Endothelial cell of umbilical vein (primary cell): ENCODE data around the gene ATP9B.

Experiments used
- EZH2 ChIP-seq: IDR thresholded peaks from 2 replicates; pipeline ENCODE4 v1.6.1; 2012; ENCODE audit warnings: borderline replicate concordance, low read depth, mild to moderate bottlenecking, moderate library complexity, low read length, inconsistent platforms; ENCODE audit not compliant: severe bottlenecking
- FOS ChIP-seq: IDR thresholded peaks from 2 replicates; pipeline ENCODE4 v1.6.1; 2011; ENCODE audit warnings: mild to moderate bottlenecking, low read length, moderate library complexity, borderline replicate concordance; ENCODE audit not compliant: insufficient read depth
- POLR2A ChIP-seq: IDR thresholded peaks from 2 replicates; pipeline ENCODE4 v1.6.1; 2012; ENCODE audit warnings: low read depth, mild to moderate bottlenecking, control low read depth, low read length
- POLR2AphosphoS5 ChIP-seq: IDR thresholded peaks from 2 replicates; pipeline ENCODE4 v1.6.1; 2012; ENCODE audit warnings: low read depth, mild to moderate bottlenecking, control low read depth, low read length, moderate library complexity; ENCODE audit not compliant: insufficient read depth
- TF ChIP-seq, protein P1 (sequence below), 2 donors: IDR thresholded peaks; 1 replicate in 1 of 2; 2 replicates in 1 of 2; pipeline ENCODE4 v1.5.1; 2011; ENCODE audit warnings: low read length in 2 of 2, mild to moderate bottlenecking in 2 of 2, moderate library complexity in 2 of 2, control low read depth in 1 of 2, inconsistent platforms in 1 of 2, low read depth in 1 of 2; ENCODE audit not compliant: insufficient read depth in 1 of 2; ENCODE audit errors: extremely low read depth in 1 of 2
- TF ChIP-seq, protein P2 (sequence below): IDR thresholded peaks from 2 replicates; pipeline ENCODE4 v1.6.1; 2011; ENCODE audit not compliant: insufficient read depth, insufficient read length

DNA sequence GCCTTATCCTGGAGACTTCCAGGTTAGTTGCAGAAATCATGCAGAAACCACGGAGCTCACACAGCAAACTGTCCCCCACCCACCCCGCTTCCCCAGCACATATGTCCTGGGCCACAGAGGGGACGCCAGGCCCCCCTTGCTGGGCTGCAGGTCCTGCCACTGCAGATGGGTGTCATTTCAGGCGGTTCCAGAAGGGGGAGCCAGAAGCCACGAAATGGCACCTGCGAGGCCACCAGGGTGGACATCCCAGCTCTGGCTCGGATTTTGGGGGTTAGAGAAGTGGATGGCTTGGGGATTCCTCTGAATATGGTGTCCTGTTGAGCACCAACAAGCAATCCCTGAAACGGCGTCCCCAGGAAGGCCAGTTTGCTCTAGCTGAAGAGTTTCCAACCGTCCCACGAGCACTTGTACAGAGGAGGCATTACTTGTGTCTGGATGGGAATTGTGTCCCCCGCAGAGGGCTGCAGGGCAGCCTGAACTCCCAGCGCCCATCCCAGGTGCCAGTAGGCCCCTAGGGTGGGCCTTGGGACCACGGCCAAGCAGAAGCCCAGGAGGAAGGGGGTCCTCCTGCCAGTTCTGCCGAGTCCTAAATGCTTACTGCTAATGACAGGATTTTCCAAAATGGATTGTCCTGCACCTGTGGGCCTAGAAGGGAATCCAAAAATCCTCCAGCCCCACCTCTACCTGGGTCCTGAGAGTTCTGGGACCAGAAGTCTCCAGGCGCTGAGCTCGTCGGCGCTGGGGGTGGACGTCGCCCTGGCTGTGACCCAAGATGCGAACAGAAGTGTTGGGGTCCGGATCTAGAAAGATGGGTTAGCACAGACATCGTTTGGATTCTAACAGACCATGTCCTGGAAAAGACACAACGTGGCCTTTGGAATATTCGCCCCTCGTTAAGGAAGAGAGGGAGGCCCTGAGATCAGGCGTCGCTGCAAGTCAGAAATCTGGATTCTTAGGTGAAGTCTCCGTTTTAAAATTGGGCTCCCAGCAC, 311.9 kb downstream of the ATP9B start:
- TF ChIP-seq POLR2A, result no peak
- TF ChIP-seq, protein P1, sequence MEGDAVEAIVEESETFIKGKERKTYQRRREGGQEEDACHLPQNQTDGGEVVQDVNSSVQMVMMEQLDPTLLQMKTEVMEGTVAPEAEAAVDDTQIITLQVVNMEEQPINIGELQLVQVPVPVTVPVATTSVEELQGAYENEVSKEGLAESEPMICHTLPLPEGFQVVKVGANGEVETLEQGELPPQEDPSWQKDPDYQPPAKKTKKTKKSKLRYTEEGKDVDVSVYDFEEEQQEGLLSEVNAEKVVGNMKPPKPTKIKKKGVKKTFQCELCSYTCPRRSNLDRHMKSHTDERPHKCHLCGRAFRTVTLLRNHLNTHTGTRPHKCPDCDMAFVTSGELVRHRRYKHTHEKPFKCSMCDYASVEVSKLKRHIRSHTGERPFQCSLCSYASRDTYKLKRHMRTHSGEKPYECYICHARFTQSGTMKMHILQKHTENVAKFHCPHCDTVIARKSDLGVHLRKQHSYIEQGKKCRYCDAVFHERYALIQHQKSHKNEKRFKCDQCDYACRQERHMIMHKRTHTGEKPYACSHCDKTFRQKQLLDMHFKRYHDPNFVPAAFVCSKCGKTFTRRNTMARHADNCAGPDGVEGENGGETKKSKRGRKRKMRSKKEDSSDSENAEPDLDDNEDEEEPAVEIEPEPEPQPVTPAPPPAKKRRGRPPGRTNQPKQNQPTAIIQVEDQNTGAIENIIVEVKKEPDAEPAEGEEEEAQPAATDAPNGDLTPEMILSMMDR (IDR thresholded peaks at IDR 0.05; ENCODE audit: extremely low read depth in 1 of 2, insufficient read depth in 1 of 2, low read depth in 1 of 2, low read length in 2 of 2), result peak; percentile 71 to 88
- no peak for TF ChIP-seq POLR2AphosphoS5
- no peak for TF ChIP-seq EZH2
- TF ChIP-seq, protein P2, sequence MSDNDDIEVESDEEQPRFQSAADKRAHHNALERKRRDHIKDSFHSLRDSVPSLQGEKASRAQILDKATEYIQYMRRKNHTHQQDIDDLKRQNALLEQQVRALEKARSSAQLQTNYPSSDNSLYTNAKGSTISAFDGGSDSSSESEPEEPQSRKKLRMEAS, result no peak
- no peak for TF ChIP-seq FOS
